ENCODE results near the gene C2orf42.
A peak's percentile ranks its signal among the peaks of the same experiment; 100 is the strongest.
"Not testable (repeated sequence)": the region's sequence is repeated elsewhere in the genome, so short reads cannot be mapped to it uniquely, and the experiment has no call there.

Gene C2orf42

DNA sequence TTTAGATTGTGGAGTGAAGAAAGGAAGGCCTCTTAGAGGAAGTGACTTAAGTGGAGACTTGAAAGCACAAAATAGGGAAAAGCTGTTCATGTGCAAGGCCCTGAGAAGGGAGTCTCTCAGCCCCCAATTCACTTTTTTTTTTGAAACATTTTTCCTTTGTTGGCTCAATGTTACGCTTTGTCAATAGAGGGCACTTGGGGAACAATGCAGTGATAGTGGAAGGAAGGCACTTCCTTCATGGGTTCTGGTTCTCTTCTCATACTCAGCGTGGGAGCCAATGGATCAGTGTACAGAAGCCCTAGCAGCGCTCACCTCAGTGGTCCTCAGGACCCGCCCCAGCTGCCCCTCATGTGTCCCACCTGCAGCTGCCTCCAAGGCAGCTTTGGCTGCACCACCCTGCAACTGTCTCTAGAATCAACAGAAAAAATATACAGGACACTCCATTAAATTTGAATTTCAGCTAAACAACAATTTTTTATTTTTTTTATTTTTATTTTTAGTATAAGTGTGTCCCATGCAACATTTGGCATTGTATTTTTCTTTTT is 8.6 kb upstream of the C2orf42 start:
- H3K4me3 ChIP-seq (ENCODE audit: low read depth, low read length), result no peak overlapping the region
- TF ChIP-seq, protein P1, sequence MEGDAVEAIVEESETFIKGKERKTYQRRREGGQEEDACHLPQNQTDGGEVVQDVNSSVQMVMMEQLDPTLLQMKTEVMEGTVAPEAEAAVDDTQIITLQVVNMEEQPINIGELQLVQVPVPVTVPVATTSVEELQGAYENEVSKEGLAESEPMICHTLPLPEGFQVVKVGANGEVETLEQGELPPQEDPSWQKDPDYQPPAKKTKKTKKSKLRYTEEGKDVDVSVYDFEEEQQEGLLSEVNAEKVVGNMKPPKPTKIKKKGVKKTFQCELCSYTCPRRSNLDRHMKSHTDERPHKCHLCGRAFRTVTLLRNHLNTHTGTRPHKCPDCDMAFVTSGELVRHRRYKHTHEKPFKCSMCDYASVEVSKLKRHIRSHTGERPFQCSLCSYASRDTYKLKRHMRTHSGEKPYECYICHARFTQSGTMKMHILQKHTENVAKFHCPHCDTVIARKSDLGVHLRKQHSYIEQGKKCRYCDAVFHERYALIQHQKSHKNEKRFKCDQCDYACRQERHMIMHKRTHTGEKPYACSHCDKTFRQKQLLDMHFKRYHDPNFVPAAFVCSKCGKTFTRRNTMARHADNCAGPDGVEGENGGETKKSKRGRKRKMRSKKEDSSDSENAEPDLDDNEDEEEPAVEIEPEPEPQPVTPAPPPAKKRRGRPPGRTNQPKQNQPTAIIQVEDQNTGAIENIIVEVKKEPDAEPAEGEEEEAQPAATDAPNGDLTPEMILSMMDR (IDR thresholded peaks at IDR 0.05; ENCODE audit: low read depth, low read length, missing control alignments), result peak; percentile 6

DNA sequence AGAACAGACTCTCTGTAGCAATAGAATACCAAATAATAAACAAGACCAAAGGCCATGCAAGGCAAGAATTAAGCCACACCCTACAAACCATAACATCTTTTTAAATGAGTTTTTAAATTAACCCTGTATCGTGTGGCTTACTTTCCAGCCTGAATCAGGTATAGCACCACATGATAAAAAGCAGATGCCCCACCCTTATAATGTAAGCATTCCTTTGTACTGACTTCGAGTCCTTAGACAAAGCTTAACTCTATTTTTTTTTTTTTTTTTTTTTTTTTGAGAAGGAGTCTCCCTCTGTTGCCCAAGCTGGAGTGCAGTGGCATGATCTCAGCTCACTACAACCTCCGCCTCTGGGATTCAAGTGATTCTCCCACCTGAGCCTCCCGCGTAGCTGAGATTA is 1.7 kb upstream of the C2orf42 start:
- TF ChIP-seq, protein P1 (IDR thresholded peaks at IDR 0.05; ENCODE audit: low read depth, low read length, missing control alignments), result no peak
- no peak overlapping the region for H3K4me3 ChIP-seq (ENCODE audit: low read depth, low read length)
- DNase-seq (ENCODE audit: low read depth), result no peak

More for the DNA sequence above, 8.6 kb upstream of the C2orf42 start:
- no peak for DNase-seq (ENCODE audit: low read depth)

DNA sequence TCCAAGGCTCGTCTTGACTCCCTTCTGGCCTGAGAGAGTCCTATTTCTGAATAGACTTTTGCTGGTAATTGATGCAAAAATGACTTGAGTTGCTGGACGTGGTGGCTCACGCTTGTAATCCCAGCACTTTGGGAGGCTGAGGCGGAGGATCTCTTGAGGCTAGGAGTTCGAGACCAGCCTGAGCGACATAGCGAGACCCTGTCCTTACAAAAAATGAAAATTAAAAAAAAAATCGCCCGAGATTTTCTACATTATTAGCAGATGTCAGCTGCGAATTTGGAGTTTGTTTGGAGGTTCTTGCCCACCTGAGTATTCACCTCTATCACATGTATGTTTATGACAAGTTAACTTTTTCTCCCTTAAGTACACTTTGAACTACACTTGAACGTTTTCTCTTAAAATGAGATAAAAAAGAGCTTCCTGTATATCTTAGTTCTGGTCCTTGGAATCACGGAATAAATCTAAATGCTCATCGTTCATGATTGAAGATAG is 471 bp upstream of the C2orf42 start:
- TF ChIP-seq, protein P1 (IDR thresholded peaks at IDR 0.05; ENCODE audit: low read depth, low read length, missing control alignments), result no peak
- peak overlapping the region; percentile 74 for H3K4me3 ChIP-seq (ENCODE audit: low read depth, low read length)

DNA sequence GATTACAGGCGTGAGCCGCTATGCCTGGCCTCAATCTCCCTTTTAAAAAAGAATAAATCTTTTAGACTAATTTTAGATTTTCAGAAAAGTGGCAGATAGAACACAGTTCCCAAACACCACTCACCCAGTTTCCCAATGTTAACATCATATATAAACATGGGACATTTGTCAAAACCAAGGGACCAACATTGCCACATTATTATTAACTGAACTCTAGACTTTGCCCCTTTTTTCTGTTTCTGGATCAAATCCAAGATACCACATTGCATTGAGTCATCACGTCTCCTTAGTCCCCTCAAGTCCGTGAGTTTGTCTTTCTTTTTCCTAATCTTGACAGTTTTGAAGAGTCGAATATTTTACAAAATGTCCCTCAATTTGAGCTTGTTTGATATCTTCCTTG is 2.4 kb downstream of the C2orf42 start:
- H3K4me3 ChIP-seq (ENCODE audit: low read depth, low read length), result no peak overlapping the region
- no peak for DNase-seq (ENCODE audit: low read depth)
- TF ChIP-seq, protein P1 (IDR thresholded peaks at IDR 0.05; ENCODE audit: low read depth, low read length, missing control alignments), result no peak

More for the DNA sequence above, 471 bp upstream of the C2orf42 start:
- DNase-seq (ENCODE audit: low read depth), result no peak

DNA sequence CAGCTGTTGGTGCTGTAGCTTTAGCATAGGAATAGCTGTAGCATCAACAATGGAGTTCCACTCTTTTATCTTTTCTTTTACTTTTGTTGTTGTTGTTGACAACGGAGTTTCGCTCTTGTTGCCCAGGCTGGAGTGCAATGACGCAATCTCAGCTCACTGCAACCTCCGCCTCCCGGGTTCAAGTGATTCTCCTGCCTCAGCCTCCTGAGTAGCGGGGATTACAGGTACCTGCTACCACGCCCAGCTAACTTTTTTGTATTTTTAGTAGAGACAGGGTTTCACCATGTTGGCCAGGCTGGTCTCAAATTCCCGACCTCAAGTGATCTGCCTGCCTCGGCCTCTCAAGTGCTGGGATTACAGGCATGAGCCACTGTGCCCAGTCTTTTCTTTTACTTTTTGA is 3.6 kb downstream of the C2orf42 start:
- DNase-seq (ENCODE audit: low read depth); H3K4me3 ChIP-seq (ENCODE audit: low read depth, low read length): not testable (repeated sequence)

DNA sequence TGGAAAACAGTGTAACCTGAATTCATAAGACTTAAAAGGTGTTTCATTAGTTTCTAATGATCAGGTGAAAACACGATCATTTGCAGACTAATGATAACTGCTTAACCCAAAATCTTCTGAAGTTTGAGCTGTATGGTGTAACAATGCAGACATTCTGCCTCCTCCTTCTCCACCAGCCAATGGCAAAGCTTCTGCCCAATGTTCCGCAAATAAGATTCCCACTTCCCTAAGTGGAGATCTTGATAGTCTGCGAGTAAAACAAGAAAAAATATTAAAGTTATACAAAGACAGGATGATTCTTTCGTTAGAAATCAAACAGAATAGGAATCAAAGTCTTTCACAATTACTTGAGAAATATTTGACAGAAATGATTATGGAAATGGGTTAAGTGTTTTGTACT is 8.1 kb downstream of the C2orf42 start:
- no peak for DNase-seq (ENCODE audit: low read depth)
- no peak overlapping the region for H3K4me3 ChIP-seq (ENCODE audit: low read depth, low read length)
- TF ChIP-seq, protein P1 (IDR thresholded peaks at IDR 0.05; ENCODE audit: low read depth, low read length, missing control alignments), result no peak

DNA sequence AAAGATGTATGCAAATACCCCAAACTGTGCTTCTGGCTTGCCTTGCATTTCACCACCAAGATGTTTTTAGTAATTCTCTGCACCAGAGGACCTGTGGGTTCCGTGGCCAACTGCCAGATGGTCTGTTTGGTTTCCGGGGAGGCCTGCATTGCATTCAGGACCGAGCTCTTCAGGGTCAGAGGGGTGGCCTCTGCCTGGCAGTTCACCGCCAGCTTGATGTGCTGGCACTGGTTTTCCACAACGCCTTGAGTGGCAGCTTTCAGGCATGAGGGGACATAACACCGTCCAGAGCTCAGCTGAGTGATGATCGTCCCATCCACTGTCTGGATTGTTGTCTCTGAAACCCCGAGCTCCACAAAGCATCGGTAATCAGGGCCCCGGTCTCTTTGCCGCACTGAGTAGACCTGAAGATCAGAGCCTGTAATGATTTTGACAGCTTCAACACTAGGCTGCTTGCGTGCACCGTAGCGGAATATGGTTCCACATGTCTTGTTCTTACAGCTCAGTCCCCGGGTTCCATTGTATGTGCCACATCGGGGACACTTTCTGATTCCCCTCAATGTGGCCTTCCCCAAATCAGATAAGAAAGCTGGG is 9.4 kb downstream of the C2orf42 start:
- TF ChIP-seq, protein P1 (IDR thresholded peaks at IDR 0.05; ENCODE audit: low read depth, low read length, missing control alignments), result no peak
- peak overlapping the region; percentile 47 for H3K4me3 ChIP-seq (ENCODE audit: low read depth, low read length)
- DNase-seq (ENCODE audit: low read depth), result peak; percentile 86
